ENCODE data around the gene UCP1. TPM values are rescaled to one million over a fixed set of nuclear protein-coding genes. Genes with fewer than 3 reads are reported as not detected.
"Not testable (repeated sequence)": the region's sequence is repeated elsewhere in the genome, so short reads cannot be mapped to it uniquely, and the experiment has no call there.

UCP1 gene
- total and polyA plus RNA-seq, 8 donors, result 0.47 to 0.99 (median 0.57) TPM; not detected in 2

DNA sequence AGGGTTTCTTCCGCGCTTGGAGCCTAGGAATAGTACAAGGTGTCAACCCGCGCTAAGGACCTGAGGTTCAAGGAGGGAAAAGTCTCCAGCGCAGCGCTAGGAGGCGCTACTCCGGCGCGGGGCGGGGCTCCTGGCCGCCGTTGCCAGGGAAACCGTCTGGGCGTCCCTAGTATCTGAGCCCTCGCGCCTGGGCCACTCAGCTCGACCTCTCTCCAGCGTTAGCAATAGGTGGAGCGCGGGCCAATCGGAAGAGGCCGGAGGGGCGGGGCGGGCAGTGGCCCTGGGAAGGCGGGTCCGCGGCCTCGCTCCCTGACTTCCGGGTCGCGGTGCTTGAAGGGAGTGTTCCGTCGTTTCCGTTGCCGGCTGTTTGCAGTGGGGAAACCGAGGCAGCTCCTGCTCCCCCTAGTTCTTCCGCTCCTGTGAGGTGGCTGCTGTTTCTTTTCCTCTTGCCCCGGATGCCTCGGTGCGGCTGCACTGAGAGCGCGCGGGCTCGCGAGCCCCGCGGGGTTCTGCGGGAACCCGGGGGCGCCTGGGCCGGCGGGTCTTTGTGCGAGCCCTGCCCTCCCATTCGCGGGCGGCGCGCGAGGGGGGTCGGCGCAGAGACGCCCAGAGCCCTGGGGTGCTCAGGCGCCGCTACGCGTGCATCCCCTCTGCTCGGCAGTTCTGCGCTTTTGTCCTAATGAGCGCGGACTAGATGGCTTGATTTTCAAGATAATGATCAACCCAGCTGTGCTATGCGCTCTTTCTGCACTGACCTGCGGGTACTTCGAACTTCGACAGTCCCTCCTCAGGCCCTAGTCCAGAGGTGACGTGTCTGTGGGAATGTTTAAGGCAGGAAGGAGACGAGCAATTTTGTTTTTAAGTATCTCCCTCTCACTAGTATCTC is 44.7 kb downstream of the UCP1 start, which contains the start of gene ELMOD2:
Gene ELMOD2, plus strand, starts transcription at position 312 of the 886 bp plus-strand sequence. CDS start 1,261 bp downstream, outside the sequence.
- Histone ChIP-seq H3K4me1 (peaks cover 0 to 22% of the 10 kb centered on the region in 2 donors), H3K36me3 (peaks cover 0 to 9% of the 10 kb centered on the region in 2 donors), H3K27ac (peak within 1 kb of the TSS; percentile 81 to 88), H3K27me3 (no peaks in the 10 kb centered on the region), H3K4me3 (peak within 1 kb of the TSS; percentile 66 to 98), H3K9me3 (no peaks in the 10 kb centered on the region)
- TF ChIP-seq, protein P1, sequence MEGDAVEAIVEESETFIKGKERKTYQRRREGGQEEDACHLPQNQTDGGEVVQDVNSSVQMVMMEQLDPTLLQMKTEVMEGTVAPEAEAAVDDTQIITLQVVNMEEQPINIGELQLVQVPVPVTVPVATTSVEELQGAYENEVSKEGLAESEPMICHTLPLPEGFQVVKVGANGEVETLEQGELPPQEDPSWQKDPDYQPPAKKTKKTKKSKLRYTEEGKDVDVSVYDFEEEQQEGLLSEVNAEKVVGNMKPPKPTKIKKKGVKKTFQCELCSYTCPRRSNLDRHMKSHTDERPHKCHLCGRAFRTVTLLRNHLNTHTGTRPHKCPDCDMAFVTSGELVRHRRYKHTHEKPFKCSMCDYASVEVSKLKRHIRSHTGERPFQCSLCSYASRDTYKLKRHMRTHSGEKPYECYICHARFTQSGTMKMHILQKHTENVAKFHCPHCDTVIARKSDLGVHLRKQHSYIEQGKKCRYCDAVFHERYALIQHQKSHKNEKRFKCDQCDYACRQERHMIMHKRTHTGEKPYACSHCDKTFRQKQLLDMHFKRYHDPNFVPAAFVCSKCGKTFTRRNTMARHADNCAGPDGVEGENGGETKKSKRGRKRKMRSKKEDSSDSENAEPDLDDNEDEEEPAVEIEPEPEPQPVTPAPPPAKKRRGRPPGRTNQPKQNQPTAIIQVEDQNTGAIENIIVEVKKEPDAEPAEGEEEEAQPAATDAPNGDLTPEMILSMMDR (IDR thresholded peaks at IDR 0.05), result peak; percentile 89 to 90
- DNase-seq, result peak; percentile 93 to 100 (median 98)
- peak; percentile 100 for ATAC-seq
- intact Hi-C loops (cut with DNase I), result no loop called here

DNA sequence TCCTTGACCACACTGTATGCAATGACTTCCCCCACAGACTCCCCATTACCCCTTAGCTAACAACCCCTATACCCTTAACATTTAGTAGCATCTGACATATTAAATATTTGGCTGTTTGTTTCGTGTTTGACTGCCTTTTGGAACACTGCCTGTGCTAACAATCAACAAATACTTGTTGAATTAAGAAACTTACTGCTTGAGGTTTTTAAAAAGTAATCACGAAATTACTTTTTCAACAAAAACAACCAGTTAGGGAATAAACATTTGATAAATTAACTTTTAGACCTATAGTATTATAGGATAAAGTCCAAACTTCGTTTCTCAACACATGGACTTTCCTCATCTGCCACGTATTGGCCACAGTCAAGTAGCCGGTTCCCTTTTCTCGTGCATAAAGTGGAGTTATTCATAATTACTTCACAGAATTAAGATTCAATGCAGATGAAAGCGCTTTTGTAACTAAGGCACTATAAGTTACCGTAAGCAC is 45.3 kb downstream of the UCP1 start:
- peak overlapping the region; percentile 66 to 98 for H3K4me3 ChIP-seq
- intact Hi-C loops (cut with DNase I), result no loop called here
- no peak for ATAC-seq

DNA sequence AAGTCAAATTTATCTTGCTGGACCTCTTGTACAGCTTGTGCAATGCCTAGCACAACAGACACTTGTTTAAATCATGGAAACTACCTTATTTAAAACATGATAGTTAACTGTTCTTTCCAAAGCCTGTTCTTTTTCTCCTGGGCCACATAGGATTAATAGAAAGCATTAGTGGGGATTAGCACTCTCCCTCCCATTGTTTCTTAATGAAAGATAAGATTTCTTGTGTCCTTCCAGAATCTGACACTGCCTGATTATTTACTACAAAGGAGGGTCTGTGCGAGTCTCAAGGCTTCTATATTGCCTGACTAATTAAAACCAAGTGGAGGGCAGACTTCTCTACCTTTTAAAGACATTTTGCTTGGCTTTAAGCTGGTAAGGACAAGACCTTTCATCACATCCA is 53.3 kb downstream of the UCP1 start:
- Histone ChIP-seq H3K36me3 (no peaks in the 10 kb centered on the region), H3K4me1 (no peaks in the 10 kb centered on the region), H3K27me3 (peaks cover 0 to 6% of the 10 kb centered on the region in 2 donors), H3K9me3 (peaks cover 0 to 2% of the 10 kb centered on the region in 2 donors), H3K27ac (no peak overlapping the region), H3K4me3 (no peak overlapping the region)
- TF ChIP-seq, protein P1 (IDR thresholded peaks at IDR 0.05), result no peak
- DNase-seq, result no peak
- ATAC-seq, result no peak
- intact Hi-C loops (cut with DNase I), result no loop called here

More for the DNA sequence above, 45.3 kb downstream of the UCP1 start:
- TF ChIP-seq, protein P1 (IDR thresholded peaks at IDR 0.05), result no peak
- H3K27ac ChIP-seq, result peak overlapping the region in 1 of 2 donors; percentile 81
- no peaks in the 10 kb centered on the region for H3K27me3 ChIP-seq
- H3K36me3 ChIP-seq, result peaks cover 0 to 9% of the 10 kb centered on the region in 2 donors
- DNase-seq, result no peak
- H3K9me3 ChIP-seq, result no peaks in the 10 kb centered on the region
- peaks cover 0 to 22% of the 10 kb centered on the region in 2 donors for H3K4me1 ChIP-seq

DNA sequence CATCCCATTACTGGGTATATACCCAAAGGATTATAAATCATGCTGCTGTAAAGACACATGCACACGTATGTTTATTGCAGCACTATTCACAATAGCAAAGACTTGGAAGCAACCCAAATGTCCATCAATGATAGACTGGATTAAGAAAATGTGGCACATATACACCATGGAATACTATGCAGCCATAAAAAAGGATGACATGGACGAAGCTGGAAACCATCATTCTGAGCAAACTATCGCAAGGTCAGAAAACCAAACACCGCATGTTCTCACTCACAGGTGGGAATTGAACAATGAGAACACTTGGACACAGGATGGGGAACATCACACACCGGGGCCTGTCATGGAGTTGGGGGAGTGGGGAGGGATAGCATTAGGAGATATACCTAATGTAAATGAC is 55.0 kb downstream of the UCP1 start:
- intact Hi-C loops (cut with DNase I), result not testable (repeated sequence)

More for the DNA sequence above, 55.0 kb downstream of the UCP1 start:
- not testable (repeated sequence) for H3K27me3 ChIP-seq, DNase-seq, H3K9me3 ChIP-seq, ATAC-seq, H3K36me3 ChIP-seq, H3K4me1 ChIP-seq, H3K27ac ChIP-seq, H3K4me3 ChIP-seq

Other genes starting within 250 kb of the UCP1 start
- gene SCOC, start 195.3 kb downstream of the UCP1 start, total RNA-seq, result 10 to 100 TPM; 43.9 to 49.3 TPM
- gene SCOC, start 195.3 kb downstream of the UCP1 start, polyA plus RNA-seq (ENCODE audit: insufficient read length in 6 of 6), result 10 to 100 TPM; 81.1 to 91.5 (median 86.0) TPM
- gene CLGN, start 141.3 kb downstream of the UCP1 start, total RNA-seq, result 1 to 10 TPM in 1 of 2 donors, under 1 TPM in 1; 0.55 to 1.6 TPM
- 1 to 10 TPM; 3.7 to 4.6 (median 4.5) TPM for gene CLGN, start 141.3 kb downstream of the UCP1 start, polyA plus RNA-seq (ENCODE audit: insufficient read length in 6 of 6)
- gene MGAT4D, start 70.7 kb downstream of the UCP1 start, total RNA-seq, result not detected
- gene MGAT4D, start 70.7 kb downstream of the UCP1 start, polyA plus RNA-seq (ENCODE audit: insufficient read length in 6 of 6), result not detected
- 10 to 100 TPM; 26.2 to 29.4 TPM for gene ELMOD2, start 44.8 kb downstream of the UCP1 start, total RNA-seq
- 10 to 100 TPM; 40.6 to 48.5 (median 45.1) TPM for gene ELMOD2, start 44.8 kb downstream of the UCP1 start, polyA plus RNA-seq (ENCODE audit: insufficient read length in 6 of 6)
- gene TBC1D9, start 187.4 kb upstream of the UCP1 start, total RNA-seq, result 10 to 100 TPM; 29.0 to 34.0 TPM
- 10 to 100 TPM; 27.7 to 35.7 (median 32.3) TPM for gene TBC1D9, start 187.4 kb upstream of the UCP1 start, polyA plus RNA-seq (ENCODE audit: insufficient read length in 6 of 6)